Breast epithelium (tissue), 4 donors: ENCODE data around the gene AOC1. TPM values are rescaled to one million over a fixed set of nuclear protein-coding genes. Genes with fewer than 3 reads are reported as not detected.

Experiments used
- DNase-seq, 2 donors: peaks; one replicate each; pipeline ENCODE4 v3.0.0-alpha.2; 2019; ENCODE audit warnings: low spot score in 2 of 2
- H3K27ac ChIP-seq, 2 donors: fragments of 200-600 bp; sonication (generic) in 1 of 2; one replicate each; pipeline ENCODE4 v1.5.1; 2016 to 2019; ENCODE audit warnings: mild to moderate bottlenecking in 1 of 2
- H3K27me3 ChIP-seq, 2 donors: fragments of 200-600 bp; sonication (generic) in 1 of 2; one replicate each; pipeline versions ENCODE4 v1.5.1 to v1.6.0; 2017 to 2019; ENCODE audit warnings: control low read depth in 1 of 2, mild to moderate bottlenecking in 1 of 2
- H3K36me3 ChIP-seq: fragments of 200-600 bp; one replicate; pipeline ENCODE4 v1.5.1; 2019
- H3K4me1 ChIP-seq, 2 donors: fragments of 200-600 bp; sonication (generic); one replicate each; pipeline ENCODE4 v1.5.1; 2016 to 2019; ENCODE audit warnings: control low read depth in 1 of 2
- H3K4me3 ChIP-seq, 3 donors: fragments of 200-600 bp; sonication (generic); 1 replicate in 2 of 3; 2 replicates in 1 of 3; pipeline ENCODE4 v1.5.1; 2016 to 2019; ENCODE audit warnings: mild to moderate bottlenecking in 3 of 3, moderate library complexity in 2 of 3
- H3K9me3 ChIP-seq, 2 donors: fragments of 200-600 bp; sonication (generic) in 1 of 2; one replicate each; pipeline ENCODE4 v1.5.1; 2016 to 2019; ENCODE audit warnings: control low read depth in 1 of 2
- CTCF ChIP-seq, 3 donors: fragments of 450-650 bp; IDR thresholded peaks; one replicate each; pipeline ENCODE4 v1.5.1; 2016 to 2017; ENCODE audit warnings: antibody characterized with exemption in 3 of 3, mild to moderate bottlenecking in 3 of 3, moderate library complexity in 3 of 3
- POLR2A ChIP-seq: fragments of 450-650 bp; IDR thresholded peaks from one replicate; pipeline ENCODE4 v1.6.1; 2016; ENCODE audit warnings: antibody characterized with exemption, mild to moderate bottlenecking, moderate library complexity
- POLR2AphosphoS5 ChIP-seq, 3 donors: sonication (generic); formaldehyde crosslinking; IDR thresholded peaks; one replicate each; pipeline ENCODE4 v1.6.1; 2017; ENCODE audit warnings: antibody characterized with exemption in 3 of 3
- intact Hi-C: fragments of 100-400 bp; cut with DNase I; formaldehyde crosslinking; loops from one replicate; pipeline ENCODE4 v1.15.1; 2023; ENCODE audit warnings: low total_unique reads
- total RNA-seq, 3 donors: library from RNA; depleted of rRNA; stranded (reverse); fragments of >200 nt; gene quantifications; one replicate each; pipeline ENCODE4 v1.1.0, GENCODE V29; 2016

Gene AOC1
- total RNA-seq, 3 donors from 2014 or later, result 2.3 TPM; not detected in 2

GRCh38 chr7:150820578-150821198 is 31.6 kb upstream of the AOC1 start:
- DNase-seq, result no peak
- no peaks in the 10 kb centered on the region for H3K36me3 ChIP-seq
- peak overlapping the region in 1 of 2 donors; percentile 19 for H3K27ac ChIP-seq
- no peak overlapping the region for H3K4me3 ChIP-seq
- H3K27me3 ChIP-seq, result no peaks in the 10 kb centered on the region
- H3K4me1 ChIP-seq, result no peaks in the 10 kb centered on the region
- H3K9me3 ChIP-seq, result peaks cover 4 to 11% of the 10 kb centered on the region in 2 donors
- no peak for TF ChIP-seq CTCF (IDR thresholded peaks at IDR 0.05)
- peak; percentile 9 for TF ChIP-seq POLR2A
- intact Hi-C loops, result no loop called here

- H3K9me3 ChIP-seq, result no peaks in the 10 kb centered on the region
- no peaks in the 10 kb centered on the region for H3K27me3 ChIP-seq
- TF ChIP-seq POLR2AphosphoS5 (IDR thresholded peaks at IDR 0.05) (no peak), POLR2A (no peak), CTCF (IDR thresholded peaks at IDR 0.05) (no peak)
- H3K4me1 ChIP-seq, result no peaks in the 10 kb centered on the region
- H3K4me3 ChIP-seq, result no peak overlapping the region
- DNase-seq, result no peak
- no peak overlapping the region for H3K27ac ChIP-seq
- intact Hi-C loops, result no loop called here
- H3K36me3 ChIP-seq, result no peaks in the 10 kb centered on the region
These were observed 29.3 kb upstream of the AOC1 start for GRCh38 chr7:150823043-150823442.

GRCh38 chr7:150823484-150824126 is 28.7 kb upstream of the AOC1 start:
- Histone ChIP-seq H3K9me3 (no peaks in the 10 kb centered on the region), H3K4me3 (no peak overlapping the region), H3K27ac (no peak overlapping the region), H3K27me3 (no peaks in the 10 kb centered on the region), H3K4me1 (no peaks in the 10 kb centered on the region), H3K36me3 (no peaks in the 10 kb centered on the region)
- intact Hi-C loops, result no loop called here
- DNase-seq, result no peak
- TF ChIP-seq POLR2AphosphoS5 (IDR thresholded peaks at IDR 0.05), result no peak
- TF ChIP-seq POLR2A, result no peak
- TF ChIP-seq CTCF (IDR thresholded peaks at IDR 0.05), result no peak

GRCh38 chr7:150824379-150825177 is 27.7 kb upstream of the AOC1 start:
- Histone ChIP-seq H3K4me3 (no peak overlapping the region), H3K4me1 (no peaks in the 10 kb centered on the region), H3K27ac (peak overlapping the region in 1 of 2 donors; percentile 12), H3K9me3 (no peaks in the 10 kb centered on the region), H3K27me3 (no peaks in the 10 kb centered on the region), H3K36me3 (no peaks in the 10 kb centered on the region)
- DNase-seq, result no peak
- intact Hi-C loops, result no loop called here
- no peak for TF ChIP-seq POLR2A
- no peak for TF ChIP-seq POLR2AphosphoS5 (IDR thresholded peaks at IDR 0.05)
- no peak for TF ChIP-seq CTCF (IDR thresholded peaks at IDR 0.05)
